ENCODE results near the gene ERG. TPM values are rescaled to one million over a fixed set of nuclear protein-coding genes. Genes with fewer than 3 reads are reported as not detected.

Gene ERG
- total and polyA plus RNA-seq, 2 of the 13 experiments (the other 11 are each of a cell fraction or from before 2014, with no cell fraction given): not detected

DNA sequence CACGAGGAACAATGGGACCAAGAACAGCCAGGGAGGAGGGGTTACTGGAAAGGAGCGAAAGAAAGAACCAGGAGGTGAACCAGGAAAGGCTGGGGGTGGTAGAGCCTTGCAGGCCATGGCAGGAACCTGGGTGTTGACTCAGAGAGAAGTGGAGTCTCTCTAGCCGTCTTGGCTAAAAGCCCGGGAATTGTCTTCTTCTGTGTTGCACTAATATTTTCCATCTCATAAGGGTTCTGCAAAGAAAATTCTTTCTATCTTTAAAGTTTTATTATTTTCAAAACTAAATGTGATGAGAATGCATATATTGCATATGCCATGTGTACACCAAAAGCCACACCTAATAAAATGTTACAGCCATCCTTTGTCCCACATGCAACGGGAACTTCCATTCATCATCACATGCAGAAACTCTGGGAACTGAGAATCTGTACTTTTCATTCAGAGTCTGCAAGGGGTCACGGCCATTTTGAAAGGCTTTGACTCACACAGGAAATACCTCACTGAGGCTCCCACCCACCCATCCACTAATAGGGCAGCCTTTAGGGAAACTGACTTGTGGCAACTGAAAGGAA, 38.0 kb downstream of the ERG start (continued):
- no peak for TF ChIP-seq PRDM4 (CRISPR knock-in tag; IDR thresholded peaks at IDR 0.05; ENCODE audit: borderline replicate concordance)
- TF ChIP-seq ISL2 (CRISPR knock-in tag; IDR thresholded peaks at IDR 0.05): no peak
- TF ChIP-seq ZFAT (CRISPR knock-in tag; conservative IDR thresholded peaks at IDR 0.05): no peak
- no peak for TF ChIP-seq DNMT1 (CRISPR knock-in tag; IDR thresholded peaks at IDR 0.05)
- TF ChIP-seq, protein P1, sequence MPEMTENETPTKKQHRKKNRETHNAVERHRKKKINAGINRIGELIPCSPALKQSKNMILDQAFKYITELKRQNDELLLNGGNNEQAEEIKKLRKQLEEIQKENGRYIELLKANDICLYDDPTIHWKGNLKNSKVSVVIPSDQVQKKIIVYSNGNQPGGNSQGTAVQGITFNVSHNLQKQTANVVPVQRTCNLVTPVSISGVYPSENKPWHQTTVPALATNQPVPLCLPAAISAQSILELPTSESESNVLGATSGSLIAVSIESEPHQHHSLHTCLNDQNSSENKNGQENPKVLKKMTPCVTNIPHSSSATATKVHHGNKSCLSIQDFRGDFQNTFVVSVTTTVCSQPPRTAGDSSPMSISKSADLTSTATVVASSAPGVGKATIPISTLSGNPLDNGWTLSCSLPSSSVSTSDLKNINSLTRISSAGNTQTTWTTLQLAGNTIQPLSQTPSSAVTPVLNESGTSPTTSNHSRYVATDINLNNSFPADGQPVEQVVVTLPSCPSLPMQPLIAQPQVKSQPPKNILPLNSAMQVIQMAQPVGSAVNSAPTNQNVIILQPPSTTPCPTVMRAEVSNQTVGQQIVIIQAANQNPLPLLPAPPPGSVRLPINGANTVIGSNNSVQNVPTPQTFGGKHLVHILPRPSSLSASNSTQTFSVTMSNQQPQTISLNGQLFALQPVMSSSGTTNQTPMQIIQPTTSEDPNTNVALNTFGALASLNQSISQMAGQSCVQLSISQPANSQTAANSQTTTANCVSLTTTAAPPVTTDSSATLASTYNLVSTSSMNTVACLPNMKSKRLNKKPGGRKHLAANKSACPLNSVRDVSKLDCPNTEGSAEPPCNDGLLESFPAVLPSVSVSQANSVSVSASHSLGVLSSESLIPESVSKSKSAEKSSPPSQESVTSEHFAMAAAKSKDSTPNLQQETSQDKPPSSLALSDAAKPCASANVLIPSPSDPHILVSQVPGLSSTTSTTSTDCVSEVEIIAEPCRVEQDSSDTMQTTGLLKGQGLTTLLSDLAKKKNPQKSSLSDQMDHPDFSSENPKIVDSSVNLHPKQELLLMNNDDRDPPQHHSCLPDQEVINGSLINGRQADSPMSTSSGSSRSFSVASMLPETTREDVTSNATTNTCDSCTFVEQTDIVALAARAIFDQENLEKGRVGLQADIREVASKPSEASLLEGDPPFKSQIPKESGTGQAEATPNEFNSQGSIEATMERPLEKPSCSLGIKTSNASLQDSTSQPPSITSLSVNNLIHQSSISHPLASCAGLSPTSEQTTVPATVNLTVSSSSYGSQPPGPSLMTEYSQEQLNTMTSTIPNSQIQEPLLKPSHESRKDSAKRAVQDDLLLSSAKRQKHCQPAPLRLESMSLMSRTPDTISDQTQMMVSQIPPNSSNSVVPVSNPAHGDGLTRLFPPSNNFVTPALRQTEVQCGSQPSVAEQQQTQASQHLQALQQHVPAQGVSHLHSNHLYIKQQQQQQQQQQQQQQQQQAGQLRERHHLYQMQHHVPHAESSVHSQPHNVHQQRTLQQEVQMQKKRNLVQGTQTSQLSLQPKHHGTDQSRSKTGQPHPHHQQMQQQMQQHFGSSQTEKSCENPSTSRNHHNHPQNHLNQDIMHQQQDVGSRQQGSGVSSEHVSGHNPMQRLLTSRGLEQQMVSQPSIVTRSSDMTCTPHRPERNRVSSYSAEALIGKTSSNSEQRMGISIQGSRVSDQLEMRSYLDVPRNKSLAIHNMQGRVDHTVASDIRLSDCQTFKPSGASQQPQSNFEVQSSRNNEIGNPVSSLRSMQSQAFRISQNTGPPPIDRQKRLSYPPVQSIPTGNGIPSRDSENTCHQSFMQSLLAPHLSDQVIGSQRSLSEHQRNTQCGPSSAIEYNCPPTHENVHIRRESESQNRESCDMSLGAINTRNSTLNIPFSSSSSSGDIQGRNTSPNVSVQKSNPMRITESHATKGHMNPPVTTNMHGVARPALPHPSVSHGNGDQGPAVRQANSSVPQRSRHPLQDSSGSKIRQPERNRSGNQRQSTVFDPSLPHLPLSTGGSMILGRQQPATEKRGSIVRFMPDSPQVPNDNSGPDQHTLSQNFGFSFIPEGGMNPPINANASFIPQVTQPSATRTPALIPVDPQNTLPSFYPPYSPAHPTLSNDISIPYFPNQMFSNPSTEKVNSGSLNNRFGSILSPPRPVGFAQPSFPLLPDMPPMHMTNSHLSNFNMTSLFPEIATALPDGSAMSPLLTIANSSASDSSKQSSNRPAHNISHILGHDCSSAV (CRISPR knock-in tag; IDR thresholded peaks at IDR 0.05; ENCODE audit: borderline replicate concordance): no peak
- TF ChIP-seq SRY (CRISPR knock-in tag; IDR thresholded peaks at IDR 0.05): no peak
- no peak for TF ChIP-seq ATM (IDR thresholded peaks at IDR 0.05; ENCODE audit: borderline replicate concordance)

Data from HepG2 (cell line).